Activated CD8-positive, alpha-beta memory T cell treated with anti-CD3 and anti-CD28 coated beads for 1 hour (primary cell): ENCODE results near the gene SNX7.

Experiments
- DNase-seq, 2 donors: peaks; one replicate each; pipeline ENCODE4 v3.0.0-alpha.2; 2020; ENCODE audit warnings: low read depth in 1 of 2; ENCODE audit errors: extremely low read depth in 1 of 2

Gene SNX7

DNA sequence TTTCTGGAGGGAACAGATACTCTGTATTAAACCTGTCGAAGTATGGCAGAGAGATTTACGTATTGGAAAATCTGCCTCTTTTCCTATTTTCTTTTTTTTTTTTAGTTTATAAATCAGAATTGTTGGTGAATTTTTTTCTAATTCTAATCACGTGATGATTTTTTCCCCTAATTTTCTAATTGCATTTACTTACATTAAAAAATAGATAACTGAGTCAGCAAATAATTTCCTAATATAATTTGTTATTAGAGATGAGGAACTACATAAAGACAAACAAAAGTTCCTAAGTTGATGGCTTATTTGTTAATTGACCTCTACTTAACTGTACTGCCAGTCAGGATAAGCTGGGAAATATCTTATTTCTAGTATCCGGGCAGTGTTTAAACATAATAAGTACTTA, 34.6 kb downstream of the SNX7 start:
- DNase-seq, result no peak

DNA sequence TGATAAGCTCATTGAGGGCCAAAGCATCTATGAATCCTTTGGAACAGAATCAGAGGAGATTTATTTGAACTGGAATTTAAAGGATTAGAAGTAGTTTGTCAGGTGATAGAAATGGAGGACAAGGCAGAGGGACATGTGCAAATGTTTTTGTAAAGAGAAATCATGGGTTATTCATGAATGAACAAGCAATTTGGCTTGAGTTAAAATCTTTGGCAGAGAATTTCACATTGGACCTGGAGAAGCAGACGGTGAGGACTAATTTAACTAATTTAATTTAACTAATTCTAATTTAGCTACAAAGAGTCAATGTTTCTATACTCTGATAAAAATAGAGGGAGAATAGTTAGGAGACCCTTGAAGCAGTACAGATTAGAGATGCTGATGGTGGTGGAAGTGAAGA, 36.3 kb downstream of the SNX7 start:
- no peak for DNase-seq

DNA sequence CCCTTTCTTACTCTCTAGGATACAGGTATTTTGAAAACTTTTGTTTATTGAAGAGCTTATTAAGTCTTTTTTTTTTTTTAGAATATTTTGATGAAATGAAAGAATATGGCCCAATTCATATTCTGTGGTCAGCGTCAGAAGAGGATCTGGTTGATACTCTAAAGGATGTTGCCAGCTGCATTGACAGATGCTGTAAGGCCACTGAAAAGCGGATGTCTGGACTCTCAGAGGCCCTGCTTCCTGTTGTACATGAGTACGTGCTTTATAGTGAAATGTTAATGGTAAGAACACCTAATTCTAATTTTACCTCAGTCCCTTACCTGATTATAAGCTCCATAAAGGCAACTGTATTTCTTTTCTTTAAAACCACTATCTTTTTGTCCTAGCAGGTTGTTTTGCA, 37.1 kb downstream of the SNX7 start:
- DNase-seq, result no peak

DNA sequence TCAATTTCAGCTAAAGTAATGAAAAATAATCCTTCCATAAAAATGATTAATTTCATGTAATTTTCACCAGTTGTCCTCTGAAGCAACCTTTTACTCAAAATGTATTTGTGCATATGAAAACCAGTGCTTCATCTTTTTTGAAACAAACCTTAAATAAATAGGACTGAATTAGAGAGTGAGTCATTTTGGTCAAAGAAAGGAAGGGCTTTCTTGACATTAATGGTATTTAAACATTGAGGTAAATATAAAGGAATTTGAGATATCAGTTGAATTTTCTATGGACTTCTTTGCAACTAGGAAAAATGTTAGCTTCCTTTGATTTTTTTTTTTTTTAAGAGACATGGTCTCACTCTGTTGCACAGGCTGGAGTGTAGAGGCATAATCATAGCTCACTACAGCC, 38.7 kb downstream of the SNX7 start:
- no peak for DNase-seq

DNA sequence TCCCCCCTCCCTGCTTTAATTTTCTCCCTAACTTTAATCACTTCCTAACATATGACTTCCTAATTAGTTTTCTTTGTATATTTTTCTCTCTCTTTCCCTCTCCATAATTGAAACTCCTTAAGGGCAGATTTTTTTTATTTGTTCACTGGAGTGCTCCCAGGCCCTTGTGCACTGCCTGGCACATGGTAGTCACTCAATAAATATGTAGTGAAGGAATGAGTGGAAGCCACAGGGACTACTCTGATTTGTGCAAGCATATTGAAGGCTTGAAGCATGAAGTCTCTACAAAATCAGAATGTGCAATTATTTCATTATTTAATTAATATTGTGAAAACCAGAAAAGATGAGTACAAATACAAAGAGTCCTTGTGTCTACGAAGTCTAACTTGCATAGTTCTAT, 41.5 kb downstream of the SNX7 start:
- DNase-seq, result no peak

DNA sequence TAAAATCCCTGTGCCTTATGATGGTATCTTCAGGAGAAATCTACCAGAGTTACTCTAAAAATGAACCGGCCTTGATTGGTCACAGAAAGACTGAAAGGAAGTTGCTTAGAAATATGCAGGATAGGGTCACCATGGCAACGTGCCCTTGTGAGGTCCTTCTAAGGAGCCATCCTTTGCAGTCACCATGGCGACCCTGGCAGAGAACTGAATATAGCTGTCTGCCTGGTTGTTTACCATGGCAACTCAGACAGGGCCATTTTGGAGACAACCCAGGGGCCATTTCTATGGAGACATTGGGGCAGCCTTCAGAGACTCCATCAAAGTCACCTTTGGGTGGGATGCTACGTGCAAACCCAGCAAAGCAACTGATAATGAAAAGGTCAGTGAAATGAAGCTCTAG, 43.0 kb downstream of the SNX7 start:
- DNase-seq, result no peak

DNA sequence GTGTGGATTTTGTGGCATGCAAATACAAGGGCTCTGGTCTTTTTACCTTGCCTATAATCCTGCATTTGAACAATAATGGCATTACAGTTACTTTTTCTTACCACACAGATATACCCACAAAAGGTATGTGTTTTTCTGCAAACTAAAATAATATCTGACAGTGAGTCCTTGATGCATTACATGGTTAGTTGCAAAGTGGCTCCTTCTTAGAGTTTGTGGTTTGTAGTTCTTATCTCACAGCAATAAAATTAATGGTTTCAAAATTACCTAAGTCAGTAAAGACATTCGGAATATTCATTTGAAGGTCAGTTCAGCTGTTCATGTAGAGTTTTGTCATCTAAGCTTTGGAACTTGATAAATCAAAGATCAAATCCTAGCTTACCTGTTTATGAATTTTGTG, 43.5 kb downstream of the SNX7 start:
- no peak for DNase-seq

DNA sequence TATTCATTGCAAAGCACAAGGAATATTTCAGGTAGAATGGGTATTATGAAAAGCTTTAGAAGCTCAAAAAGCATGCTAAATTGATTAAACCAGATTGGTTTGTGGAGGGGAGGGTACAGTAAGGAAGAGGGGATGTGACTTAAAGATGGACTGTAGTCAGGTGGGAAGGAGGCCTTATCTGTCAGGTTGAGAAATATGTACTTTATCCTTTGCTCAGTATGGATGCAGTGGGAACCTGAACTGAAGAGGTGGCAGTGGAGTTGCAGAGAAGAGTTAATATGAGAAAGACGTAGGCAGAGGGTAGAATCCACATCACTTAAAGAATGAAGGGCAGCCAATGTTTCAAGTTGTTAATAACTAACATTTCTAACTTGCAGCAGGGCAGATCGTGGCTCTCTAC, 44.1 kb downstream of the SNX7 start:
- DNase-seq, result no peak

DNA sequence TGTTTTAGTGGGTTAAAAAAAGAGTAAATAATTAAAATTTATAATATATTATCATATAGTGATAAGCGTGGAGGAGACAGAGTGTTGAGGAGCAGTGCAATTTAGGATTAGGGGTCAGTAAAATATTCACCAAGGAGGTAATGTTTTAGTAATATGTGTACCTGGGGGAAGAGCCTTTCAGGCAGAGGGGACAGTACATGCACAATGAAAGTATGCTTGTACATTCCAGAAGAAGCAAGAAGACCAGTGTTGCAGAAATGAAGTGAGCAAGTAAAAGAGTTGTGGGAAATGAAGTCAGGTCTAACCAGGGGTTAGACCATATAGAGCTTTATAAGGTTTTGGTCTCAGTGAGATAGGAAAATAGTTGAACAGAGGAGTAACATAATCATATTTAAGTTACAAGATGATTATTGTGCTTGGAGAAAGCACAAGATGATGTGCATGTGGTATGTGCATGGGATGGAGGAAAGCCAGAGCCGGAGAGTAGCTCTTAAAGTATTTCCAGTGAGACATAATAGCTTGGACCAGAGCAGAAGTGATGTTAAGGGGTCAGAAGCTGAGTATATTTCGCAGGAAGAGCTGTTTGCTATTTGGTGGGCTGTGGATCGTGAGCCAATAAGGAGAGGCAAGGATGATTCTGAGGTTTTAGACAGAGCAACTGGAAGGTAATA, 44.8 kb downstream of the SNX7 start:
- DNase-seq, result no peak

DNA sequence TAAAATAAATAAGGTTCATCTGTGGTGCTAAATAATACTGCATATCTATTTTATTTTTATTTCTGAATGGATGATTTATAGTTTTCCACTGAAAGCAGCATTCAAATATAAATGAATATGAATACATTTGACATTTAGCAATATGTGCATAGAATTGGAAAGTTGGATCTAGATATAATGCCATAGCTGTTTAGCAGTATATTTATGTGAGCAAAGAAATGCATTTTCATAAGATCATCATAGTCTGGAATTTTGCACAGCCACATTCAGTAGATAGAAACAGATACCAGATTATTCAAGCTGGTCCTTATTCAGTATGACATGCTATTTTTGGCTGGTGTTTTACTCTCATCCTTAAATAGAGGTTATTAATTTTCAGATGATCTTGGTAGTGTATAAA, 46.0 kb downstream of the SNX7 start:
- DNase-seq, result no peak

DNA sequence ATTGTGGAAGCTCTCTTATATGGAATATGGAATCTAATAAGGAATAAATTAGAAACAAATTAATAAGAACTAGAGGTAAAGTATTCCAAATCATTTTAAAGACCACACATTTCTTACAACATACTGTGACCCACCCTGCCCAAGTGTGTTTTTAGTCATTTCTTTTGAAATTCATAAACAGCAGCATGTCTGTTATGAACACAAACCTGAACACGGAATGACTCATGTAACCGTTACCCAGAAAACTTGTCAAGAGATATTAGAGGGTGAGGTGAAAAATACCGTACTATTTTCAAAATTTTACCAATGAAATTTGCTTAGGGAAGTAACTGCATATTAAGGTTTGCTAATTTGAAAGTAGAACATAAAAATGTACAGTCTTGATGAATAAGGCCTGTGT, 48.4 kb downstream of the SNX7 start:
- no peak for DNase-seq

DNA sequence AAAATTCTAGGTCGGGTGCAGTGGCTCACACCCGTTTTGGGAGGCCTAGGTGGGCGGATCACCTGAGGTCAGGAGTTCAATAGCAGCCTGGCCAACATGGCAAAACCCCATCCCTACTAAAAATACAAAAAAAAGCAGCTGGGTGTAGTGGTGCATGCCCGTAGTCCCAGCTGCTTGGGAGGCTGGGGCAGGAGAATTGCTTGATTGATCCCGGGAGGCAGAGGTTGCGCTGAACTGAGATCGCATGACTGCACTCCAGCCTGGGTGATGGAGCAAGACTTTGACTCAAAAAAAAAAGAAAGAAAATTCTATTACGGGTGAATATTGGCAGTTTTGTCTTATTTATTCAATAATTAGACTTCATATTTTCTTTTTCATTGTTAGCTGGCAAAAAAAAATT, 62.1 kb downstream of the SNX7 start:
- DNase-seq, result no peak

DNA sequence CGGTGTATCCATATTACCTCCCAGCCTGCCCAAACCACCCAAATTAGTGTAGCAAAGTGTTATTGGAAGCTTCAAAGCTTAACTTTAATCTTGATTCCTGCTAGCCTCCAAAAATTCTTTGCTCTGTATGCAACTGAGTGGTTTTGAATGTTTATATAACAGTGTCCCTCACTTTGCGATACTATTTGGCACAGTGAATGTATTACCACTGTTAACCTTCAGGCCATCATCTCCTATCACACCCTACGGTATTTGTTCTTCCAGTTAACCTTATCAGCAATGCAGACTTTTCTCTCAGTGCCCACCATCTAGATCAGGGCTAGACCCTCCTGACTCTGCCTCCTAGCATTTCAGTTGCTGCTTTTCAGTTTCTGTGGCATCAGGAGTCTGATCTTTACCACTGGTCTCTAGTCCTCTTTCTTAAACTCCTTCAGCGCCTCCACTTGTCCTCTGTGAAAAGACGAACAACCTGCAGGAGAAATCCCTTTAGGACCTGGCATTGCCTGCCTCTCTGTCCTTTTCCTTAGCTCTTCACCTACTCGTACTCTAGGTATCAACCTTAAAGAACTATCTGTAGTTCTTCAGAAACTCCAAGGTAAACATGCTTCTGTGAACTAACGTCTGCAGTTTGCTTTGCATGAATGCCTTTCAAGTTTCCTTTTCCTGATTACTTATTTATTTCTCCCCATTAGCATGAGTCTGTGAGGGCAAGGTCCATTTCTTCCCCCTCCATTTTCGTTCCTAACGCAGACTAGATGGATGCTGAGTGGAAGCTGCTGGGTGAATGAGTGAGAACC, 71.7 kb downstream of the SNX7 start:
- no peak for DNase-seq

DNA sequence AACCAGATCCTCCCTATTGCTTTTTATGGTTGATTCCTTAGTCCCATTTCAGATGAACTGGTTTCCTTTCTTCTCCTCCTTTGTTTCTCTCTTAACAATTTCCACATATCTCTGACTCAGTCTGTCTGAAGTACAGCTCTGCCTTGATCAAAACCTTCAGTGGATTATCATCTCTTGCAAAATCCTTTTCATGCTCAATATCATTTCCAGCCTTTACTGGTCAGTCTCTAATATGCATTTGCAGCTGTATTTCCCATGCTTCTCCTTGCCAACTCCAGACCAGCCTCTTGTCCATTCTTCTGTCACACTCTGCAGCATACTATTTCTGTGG, 72.2 kb downstream of the SNX7 start:
- DNase-seq, result no peak

DNA sequence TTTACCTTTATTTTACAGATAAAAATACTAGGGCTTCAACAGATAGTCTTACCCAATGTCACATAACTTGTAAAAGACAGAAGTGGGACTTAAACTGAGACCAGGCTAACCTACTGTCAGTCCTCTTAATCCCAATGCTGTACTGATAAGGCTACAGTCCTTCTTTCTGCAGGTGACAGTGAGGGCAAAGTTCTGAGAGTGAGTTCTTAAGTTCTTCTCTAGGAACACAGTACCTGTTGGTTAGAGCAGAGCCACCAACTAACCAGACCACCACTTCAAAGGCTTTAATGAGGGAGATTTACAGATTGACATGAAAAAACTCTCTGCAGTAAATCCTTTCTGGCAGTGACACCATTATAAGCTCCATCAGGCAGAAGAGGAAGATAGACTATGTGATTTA, 74.2 kb downstream of the SNX7 start:
- no peak for DNase-seq

DNA sequence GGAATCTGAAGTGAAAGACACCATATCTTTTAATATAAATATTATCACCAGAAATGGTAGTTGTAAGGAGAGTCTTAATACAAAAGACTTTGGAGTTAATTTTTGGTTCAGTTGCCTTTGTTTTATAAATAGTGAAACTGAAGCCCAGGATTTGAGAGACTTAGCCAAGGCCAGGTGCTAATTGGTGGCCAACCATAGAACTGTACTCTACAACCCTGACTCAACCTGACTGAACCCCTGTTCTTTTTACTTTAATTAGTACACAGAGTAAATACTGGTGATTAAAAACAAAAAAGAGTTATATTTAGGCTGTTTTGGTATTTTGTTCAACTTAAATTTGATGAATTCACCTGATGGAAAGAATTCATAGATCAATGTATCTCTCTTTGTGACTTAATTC, 76.3 kb downstream of the SNX7 start:
- DNase-seq, result no peak

DNA sequence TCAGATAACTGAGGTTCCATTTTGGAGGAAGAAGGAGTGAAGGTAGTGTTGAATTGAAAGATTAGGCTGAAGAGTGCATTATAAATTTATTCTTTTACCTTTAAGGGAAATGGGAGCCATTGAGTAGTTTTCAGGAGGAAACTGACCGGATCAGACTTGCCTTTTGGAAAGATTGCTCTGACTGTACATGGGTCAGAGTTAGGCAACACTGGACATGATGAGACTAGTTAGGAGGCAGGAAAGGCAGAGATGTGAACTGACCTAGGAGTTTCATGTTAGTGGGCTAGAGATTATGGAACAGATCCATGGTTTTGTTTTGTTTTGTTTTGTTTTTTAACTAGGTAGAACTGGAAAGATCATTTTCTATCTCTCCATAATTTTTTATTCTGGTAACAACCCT, 78.2 kb downstream of the SNX7 start:
- no peak for DNase-seq

DNA sequence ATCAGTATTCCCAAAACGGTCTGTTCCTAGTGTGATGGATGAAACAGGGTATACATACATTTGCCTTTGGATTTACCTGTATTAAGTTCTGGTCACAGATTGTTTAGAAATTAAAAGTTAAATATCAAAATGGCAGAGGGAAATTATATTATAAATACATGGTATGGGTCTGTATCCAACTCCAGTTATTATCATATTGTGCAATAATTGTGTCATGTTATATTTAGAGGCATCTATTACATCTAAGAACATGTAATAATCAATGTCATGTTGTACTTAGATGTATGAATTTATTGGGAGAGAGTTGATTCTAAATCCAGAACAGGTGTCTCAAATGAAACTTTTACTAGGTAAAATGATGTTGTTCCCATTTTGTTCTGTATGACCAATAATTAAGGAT, 79.6 kb downstream of the SNX7 start:
- DNase-seq, result no peak

DNA sequence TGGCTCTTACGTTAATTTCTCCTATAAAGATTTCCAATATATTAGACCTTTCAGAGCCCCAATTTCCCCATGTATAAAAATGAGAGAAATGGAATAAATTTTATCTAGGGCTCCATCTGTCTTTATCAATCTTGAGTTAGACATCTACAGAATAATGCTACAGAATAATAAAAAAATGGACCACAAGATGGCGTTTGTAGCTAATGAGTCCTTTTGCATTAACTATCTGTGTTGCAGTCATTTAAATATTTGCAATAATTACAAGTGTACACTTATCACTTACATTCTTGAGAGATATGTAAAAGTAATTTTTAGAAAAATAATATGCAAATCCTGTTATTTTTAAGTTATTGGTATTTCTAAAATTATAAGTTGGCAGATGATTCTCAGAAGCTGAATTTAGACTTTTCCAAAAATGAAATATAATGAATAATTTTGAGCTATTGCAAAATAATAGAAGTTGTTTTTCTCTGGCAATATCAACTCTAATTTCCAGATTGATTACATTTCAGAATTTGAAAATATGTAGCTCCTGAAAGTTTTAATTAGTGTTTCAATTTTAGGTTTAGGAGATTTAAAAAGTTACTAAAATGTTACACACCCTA, 87.7 kb downstream of the SNX7 start:
- no peak for DNase-seq

DNA sequence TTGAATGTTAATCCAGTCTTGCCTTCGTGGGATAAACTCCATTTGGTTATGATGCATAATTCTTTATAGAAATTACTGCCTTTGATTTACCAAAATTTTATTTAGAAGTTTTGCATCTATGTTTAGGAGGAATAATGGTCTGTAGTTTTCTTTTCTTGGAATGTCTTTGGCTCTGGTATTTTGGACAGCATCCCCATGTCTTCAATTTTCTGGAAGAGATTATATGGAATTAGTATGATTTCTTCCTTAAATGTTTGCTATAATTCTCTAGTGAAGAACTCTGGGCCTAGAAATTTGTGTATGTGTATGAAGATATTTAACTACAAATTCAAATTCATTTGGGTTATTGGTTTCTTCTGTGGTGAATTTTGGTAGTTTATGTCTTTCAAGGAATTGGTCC, 92.7 kb downstream of the SNX7 start:
- DNase-seq, result no peak

DNA sequence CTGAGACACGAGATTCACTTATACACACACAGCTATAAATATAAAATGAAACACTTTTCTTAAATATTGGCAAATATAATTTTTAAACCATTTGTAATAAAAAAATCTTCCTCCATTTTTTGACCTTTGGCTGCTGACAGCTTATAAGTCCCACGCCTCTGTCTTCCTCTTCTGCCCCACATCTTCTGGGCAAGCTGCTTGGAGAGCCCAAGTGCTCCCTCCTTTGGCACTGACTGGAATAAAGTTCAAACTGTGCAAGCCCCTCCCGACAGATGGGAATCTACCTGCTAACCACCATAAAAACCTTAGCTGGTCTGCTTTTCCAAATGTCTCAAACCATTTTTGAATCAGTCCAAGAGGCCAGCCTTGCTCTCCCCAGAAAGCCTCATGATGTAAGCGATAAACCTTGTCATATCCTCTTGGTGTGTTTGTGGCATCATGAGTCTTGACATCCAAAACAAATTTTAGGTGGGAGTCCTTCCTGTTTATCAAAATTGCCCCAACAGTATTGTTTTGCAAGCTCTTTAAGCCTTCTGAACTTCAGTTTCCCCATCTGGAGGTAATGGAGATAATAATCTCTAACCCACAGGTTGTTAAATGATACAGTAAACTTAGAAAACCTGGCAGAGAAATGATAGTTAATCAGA, 99.8 kb downstream of the SNX7 start:
- no peak for DNase-seq
